Testis (tissue), 3 donors: ENCODE measurements around the gene PSMD10. TPM values are rescaled to one million over a fixed set of nuclear protein-coding genes. Genes with fewer than 3 reads are reported as not detected.
A peak's percentile ranks its signal among the peaks of the same experiment; 100 is the strongest.

Experiments used
- DNase-seq: peaks from one replicate; pipeline ENCODE4 v3.0.0-alpha.2; 2019
- H3K27ac ChIP-seq, 2 donors: fragments of 200-600 bp; sonication (generic); one replicate each; pipeline ENCODE4 v1.5.1; 2019
- H3K27me3 ChIP-seq: fragments of 200-600 bp; sonication (generic); one replicate; pipeline ENCODE4 v1.5.1; 2019
- H3K36me3 ChIP-seq: fragments of 200-600 bp; sonication (generic); one replicate; pipeline ENCODE4 v1.5.1; 2017; ENCODE audit warnings: low read depth; ENCODE audit errors: missing control alignments
- H3K4me1 ChIP-seq: fragments of 200-600 bp; sonication (generic); one replicate; pipeline ENCODE4 v1.5.1; 2019
- H3K4me3 ChIP-seq, 2 donors: fragments of 200-600 bp; sonication (generic); one replicate each; pipeline ENCODE4 v1.5.1; 2017 to 2019
- H3K9me3 ChIP-seq: fragments of 200-600 bp; sonication (generic); one replicate; pipeline ENCODE4 v1.5.1; 2017
- CTCF ChIP-seq, 3 experiments: fragments of 450-650 bp in 2 of 3; fragments of 200-600 bp in 1 of 3; sonication (generic) in 1 of 3; IDR thresholded peaks; one replicate each; pipeline ENCODE4 v1.5.1; 2016 to 2019; ENCODE audit warnings: antibody characterized with exemption in 3 of 3, mild to moderate bottlenecking in 2 of 3, moderate library complexity in 1 of 3
- POLR2A ChIP-seq: fragments of 450-650 bp; IDR thresholded peaks from one replicate; pipeline ENCODE4 v1.6.1; 2017; ENCODE audit warnings: antibody characterized with exemption, mild to moderate bottlenecking, moderate library complexity
- WGBS, 2 donors: methylation state at CpG; one replicate each; pipeline ENCODE4 v1.1.5; 2018; 5-methylcytosine and 5-hydroxymethylcytosine counted together
- intact Hi-C: fragments of 100-400 bp; cut with DNase I; formaldehyde crosslinking; loops from one replicate; pipeline ENCODE4 v1.15.1; 2023; ENCODE audit warnings: low total_unique reads
- polyA plus RNA-seq: library from polyadenylated mRNA; stranded (reverse); fragments of 350-450 nt; fragmentation: Illumina TruSeq; extraction: RNeasy Lipid Tissue Mini Kit (QIAGEN cat#74804); gene quantifications from one replicate; pipeline ENCODE4 v1.2.3, GENCODE V29; 2014; ENCODE audit warnings: low read depth, low replicate concordance; ENCODE audit not compliant: insufficient read depth
- total RNA-seq, 2 donors: library from RNA; depleted of rRNA; stranded (reverse); fragments of >200 nt; gene quantifications; one replicate each; pipeline ENCODE4 v1.2.3, GENCODE V29; 2016

Gene PSMD10
- total and polyA plus RNA-seq, 3 donors from 2014 or later: 49.8 to 64.3 (median 53.4) TPM

GRCh38 chrX:108114541-108114940 is 23.2 kb upstream of the PSMD10 start:
- intact Hi-C loops: no loop called here

GRCh38 chrX:108105473-108105872 is 14.1 kb upstream of the PSMD10 start:
- intact Hi-C loops: no loop called here
- no peaks in the 10 kb centered on the region for H3K36me3 ChIP-seq

More at GRCh38 chrX:108114541-108114940, 23.2 kb upstream of the PSMD10 start:
- Histone ChIP-seq H3K4me1 (no peaks in the 10 kb centered on the region), H3K36me3 (no peaks in the 10 kb centered on the region), H3K27ac (no peak overlapping the region), H3K27me3 (no peaks in the 10 kb centered on the region), H3K9me3 (no peaks in the 10 kb centered on the region), H3K4me3 (no peak overlapping the region)
- no peak for DNase-seq
- TF ChIP-seq CTCF (IDR thresholded peaks at IDR 0.05): no peak
- no peak for TF ChIP-seq POLR2A

GRCh38 chrX:108097380-108097779 is 6.0 kb upstream of the PSMD10 start:
- Histone ChIP-seq H3K36me3 (no peaks in the 10 kb centered on the region), H3K4me3 (no peak overlapping the region), H3K27me3 (no peaks in the 10 kb centered on the region), H3K4me1 (no peaks in the 10 kb centered on the region), H3K27ac (no peak overlapping the region), H3K9me3 (no peaks in the 10 kb centered on the region)
- intact Hi-C loops: no loop called here
- TF ChIP-seq CTCF (IDR thresholded peaks at IDR 0.05) (no peak), POLR2A (no peak)
- WGBS, 2 donors: 95 to 97% methylated on average over 2 of the region's 2 CpGs
- DNase-seq: no peak

More at GRCh38 chrX:108105473-108105872, 14.1 kb upstream of the PSMD10 start:
- no peaks in the 10 kb centered on the region for H3K4me1 ChIP-seq
- DNase-seq: no peak
- TF ChIP-seq CTCF (IDR thresholded peaks at IDR 0.05) (no peak), POLR2A (no peak)
- H3K4me3 ChIP-seq: no peak overlapping the region
- no peaks in the 10 kb centered on the region for H3K27me3 ChIP-seq
- no peak overlapping the region for H3K27ac ChIP-seq
- no peaks in the 10 kb centered on the region for H3K9me3 ChIP-seq

GRCh38 chrX:108091878-108092291 is 543 bp upstream of the PSMD10 start:
- no peaks in the 10 kb centered on the region for H3K4me1 ChIP-seq
- H3K36me3 ChIP-seq: no peaks in the 10 kb centered on the region
- TF ChIP-seq CTCF (IDR thresholded peaks at IDR 0.05) (no peak), POLR2A (no peak)
- WGBS, 2 donors: 0 to 2% methylated on average over 5 to 14 of the region's 15 CpGs
- no peaks in the 10 kb centered on the region for H3K9me3 ChIP-seq
- peak overlapping the region in 1 of 2 donors; percentile 59 for H3K27ac ChIP-seq
- DNase-seq: no peak
- no peaks in the 10 kb centered on the region for H3K27me3 ChIP-seq
- intact Hi-C loops: no loop called here
- peak overlapping the region; percentile 58 to 74 for H3K4me3 ChIP-seq

- no peaks in the 10 kb centered on the region for H3K4me1 ChIP-seq
- 0% methylated on average over 16 to 20 of the region's 20 CpGs for WGBS, 2 donors
- H3K4me3 ChIP-seq: peak overlapping the region; percentile 58 to 74
- no peaks in the 10 kb centered on the region for H3K9me3 ChIP-seq
- no peak for TF ChIP-seq POLR2A
- TF ChIP-seq CTCF (IDR thresholded peaks at IDR 0.05): no peak
- peak; percentile 13 for DNase-seq
- H3K36me3 ChIP-seq: no peaks in the 10 kb centered on the region
- H3K27me3 ChIP-seq: no peaks in the 10 kb centered on the region
- peak overlapping the region; percentile 89 to 91 for H3K27ac ChIP-seq
- intact Hi-C loops: no loop called here
Observed at GRCh38 chrX:108090491-108091263, 665 bp downstream of the PSMD10 start.
